ENCODE results near the gene GH2.

GH2 gene

GRCh38 chr17:63838631-63839171 lies 43.0 kb downstream of the GH2 start:
- Histone ChIP-seq H2BK12ac (ENCODE audit: low read length in 2 of 2) (no peak overlapping the region), H3K27ac (ENCODE audit: low read length, poor library complexity, severe bottlenecking) (no peak overlapping the region), H2BK15ac (ENCODE audit: low read depth, poor library complexity, severe bottlenecking) (no peak overlapping the region), H2AFZ (ENCODE audit: low read depth, low read length) (no peak overlapping the region), H3K4me3 (ENCODE audit: insufficient read depth in 1 of 2, low read depth in 1 of 2, low read length in 2 of 2) (peak overlapping the region in 1 of 2 experiments; percentile 60), H3K79me1 (replicated peaks; ENCODE audit: low read length, poor library complexity, severe bottlenecking) (peaks cover 37% of the 10 kb centered on the region), H3K4me1 (ENCODE audit: control insufficient read depth, insufficient read depth, low read depth, low read length) (peaks cover 35% of the 10 kb centered on the region), H3K18ac (ENCODE audit: low read depth in 1 of 2, low read length in 2 of 2) (no peak overlapping the region), H3K23ac (ENCODE audit: low read length in 2 of 2) (peak overlapping the region in 1 of 2 experiments; percentile 27), H3K36me3 (ENCODE audit: control insufficient read depth in 1 of 2, insufficient read depth in 2 of 2, low read depth in 1 of 2, low read length in 2 of 2) (peaks cover 38 to 43% of the 10 kb centered on the region in 2 experiments), H4K91ac (ENCODE audit: low read length) (peak overlapping the region; percentile 54), H3K9me3 (ENCODE audit: control insufficient read depth, low read length) (no peaks in the 10 kb centered on the region), H3K9ac (ENCODE audit: low read length) (peak overlapping the region; percentile 77), H2BK5ac (ENCODE audit: low read depth, low read length, poor library complexity, severe bottlenecking) (no peak overlapping the region), H3K4me2 (ENCODE audit: low read length, poor library complexity, severe bottlenecking) (no peak overlapping the region), H3K14ac (ENCODE audit: low read length in 2 of 2) (no peak overlapping the region), H2BK120ac (ENCODE audit: low read depth, low read length) (no peak overlapping the region), H3K27me3 (ENCODE audit: control insufficient read depth in 1 of 2, insufficient read depth in 1 of 2, low read length in 2 of 2) (no peaks in the 10 kb centered on the region), H4K8ac (ENCODE audit: low read length) (no peak overlapping the region), H3K4ac (ENCODE audit: low read depth in 1 of 2, low read length in 2 of 2) (no peak overlapping the region), H2AK5ac (ENCODE audit: low read length, severe bottlenecking) (no peak overlapping the region)
- DNase-seq: peak; percentile 20
- 76% methylated on average over 7 of the region's 7 CpGs for WGBS

GRCh38 chr17:63837962-63838600 lies 43.7 kb downstream of the GH2 start:
- no peak overlapping the region for H3K27ac ChIP-seq (ENCODE audit: low read length, poor library complexity, severe bottlenecking)
- H3K4ac ChIP-seq (ENCODE audit: low read depth in 1 of 2, low read length in 2 of 2): peak overlapping the region in 1 of 2 experiments; percentile 63
- H2AFZ ChIP-seq (ENCODE audit: low read depth, low read length): no peak overlapping the region
- peak overlapping the region; percentile 77 for H3K9ac ChIP-seq (ENCODE audit: low read length)
- H4K8ac ChIP-seq (ENCODE audit: low read length): peak overlapping the region; percentile 27
- no peak overlapping the region for H3K4me2 ChIP-seq (ENCODE audit: low read length, poor library complexity, severe bottlenecking)
- H2AK5ac ChIP-seq (ENCODE audit: low read length, severe bottlenecking): peak overlapping the region; percentile 64
- H3K79me1 ChIP-seq (replicated peaks; ENCODE audit: low read length, poor library complexity, severe bottlenecking): peaks cover 41% of the 10 kb centered on the region
- peak overlapping the region in 1 of 2 experiments; percentile 63 for H3K18ac ChIP-seq (ENCODE audit: low read depth in 1 of 2, low read length in 2 of 2)
- H3K9me3 ChIP-seq (ENCODE audit: control insufficient read depth, low read length): no peaks in the 10 kb centered on the region
- WGBS: 92% methylated on average over 5 of the region's 5 CpGs
- no peak overlapping the region for H3K14ac ChIP-seq (ENCODE audit: low read length in 2 of 2)
- H4K91ac ChIP-seq (ENCODE audit: low read length): peak overlapping the region; percentile 61
- H2BK120ac ChIP-seq (ENCODE audit: low read depth, low read length): no peak overlapping the region
- no peak overlapping the region for H2BK5ac ChIP-seq (ENCODE audit: low read depth, low read length, poor library complexity, severe bottlenecking)
- H3K4me1 ChIP-seq (ENCODE audit: control insufficient read depth, insufficient read depth, low read depth, low read length): peaks cover 34% of the 10 kb centered on the region
- H2BK12ac ChIP-seq (ENCODE audit: low read length in 2 of 2): no peak overlapping the region
- H2BK15ac ChIP-seq (ENCODE audit: low read depth, poor library complexity, severe bottlenecking): peak overlapping the region; percentile 3
- peaks cover 44 to 49% of the 10 kb centered on the region in 2 experiments for H3K36me3 ChIP-seq (ENCODE audit: control insufficient read depth in 1 of 2, insufficient read depth in 2 of 2, low read depth in 1 of 2, low read length in 2 of 2)
- DNase-seq: no peak
- no peaks in the 10 kb centered on the region for H3K27me3 ChIP-seq (ENCODE audit: control insufficient read depth in 1 of 2, insufficient read depth in 1 of 2, low read length in 2 of 2)
- peak overlapping the region in 1 of 2 experiments; percentile 60 for H3K4me3 ChIP-seq (ENCODE audit: insufficient read depth in 1 of 2, low read depth in 1 of 2, low read length in 2 of 2)
- H3K23ac ChIP-seq (ENCODE audit: low read length in 2 of 2): peak overlapping the region in 1 of 2 experiments; percentile 2

DNA sequence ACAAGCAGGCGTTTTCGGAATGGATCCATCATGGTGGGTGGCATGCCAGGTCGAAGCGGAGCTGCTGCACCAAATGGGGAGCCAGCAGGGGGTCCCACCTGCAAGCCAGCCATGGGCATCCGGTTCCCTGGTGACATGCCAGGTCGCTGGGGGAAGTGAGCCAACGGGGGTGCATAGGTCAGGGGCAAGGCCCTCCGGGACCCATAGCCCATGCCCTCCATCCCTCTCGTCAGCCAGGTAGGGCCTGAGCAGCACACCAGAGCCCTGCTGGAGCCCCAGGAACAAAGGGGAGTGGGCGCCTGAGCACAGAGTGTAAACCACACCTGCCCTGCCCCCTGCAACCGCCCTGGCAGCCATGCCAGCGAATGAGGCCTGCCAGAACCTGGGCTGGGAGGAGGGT lies 44.3 kb downstream of the GH2 start:
- Histone ChIP-seq H3K4me1 (ENCODE audit: control insufficient read depth, insufficient read depth, low read depth, low read length) (peaks cover 34% of the 10 kb centered on the region), H4K91ac (ENCODE audit: low read length) (no peak overlapping the region), H4K8ac (ENCODE audit: low read length) (peak overlapping the region; percentile 31), H3K4me3 (ENCODE audit: insufficient read depth in 1 of 2, low read depth in 1 of 2, low read length in 2 of 2) (no peak overlapping the region), H3K23ac (ENCODE audit: low read length in 2 of 2) (no peak overlapping the region), H3K9ac (ENCODE audit: low read length) (no peak overlapping the region), H2BK15ac (ENCODE audit: low read depth, poor library complexity, severe bottlenecking) (no peak overlapping the region), H2AK5ac (ENCODE audit: low read length, severe bottlenecking) (no peak overlapping the region), H3K4me2 (ENCODE audit: low read length, poor library complexity, severe bottlenecking) (no peak overlapping the region), H3K79me1 (replicated peaks; ENCODE audit: low read length, poor library complexity, severe bottlenecking) (peaks cover 43% of the 10 kb centered on the region), H3K4ac (ENCODE audit: low read depth in 1 of 2, low read length in 2 of 2) (no peak overlapping the region), H3K36me3 (ENCODE audit: control insufficient read depth in 1 of 2, insufficient read depth in 2 of 2, low read depth in 1 of 2, low read length in 2 of 2) (peaks cover 50 to 55% of the 10 kb centered on the region in 2 experiments), H3K14ac (ENCODE audit: low read length in 2 of 2) (no peak overlapping the region), H3K27me3 (ENCODE audit: control insufficient read depth in 1 of 2, insufficient read depth in 1 of 2, low read length in 2 of 2) (no peaks in the 10 kb centered on the region), H3K18ac (ENCODE audit: low read depth in 1 of 2, low read length in 2 of 2) (no peak overlapping the region), H3K27ac (ENCODE audit: low read length, poor library complexity, severe bottlenecking) (no peak overlapping the region), H3K9me3 (ENCODE audit: control insufficient read depth, low read length) (no peaks in the 10 kb centered on the region), H2BK120ac (ENCODE audit: low read depth, low read length) (no peak overlapping the region), H2BK5ac (ENCODE audit: low read depth, low read length, poor library complexity, severe bottlenecking) (peak overlapping the region; percentile 19), H2BK12ac (ENCODE audit: low read length in 2 of 2) (no peak overlapping the region), H2AFZ (ENCODE audit: low read depth, low read length) (no peak overlapping the region)
- DNase-seq: no peak
- WGBS: 99% methylated on average over 12 of the region's 12 CpGs

DNA sequence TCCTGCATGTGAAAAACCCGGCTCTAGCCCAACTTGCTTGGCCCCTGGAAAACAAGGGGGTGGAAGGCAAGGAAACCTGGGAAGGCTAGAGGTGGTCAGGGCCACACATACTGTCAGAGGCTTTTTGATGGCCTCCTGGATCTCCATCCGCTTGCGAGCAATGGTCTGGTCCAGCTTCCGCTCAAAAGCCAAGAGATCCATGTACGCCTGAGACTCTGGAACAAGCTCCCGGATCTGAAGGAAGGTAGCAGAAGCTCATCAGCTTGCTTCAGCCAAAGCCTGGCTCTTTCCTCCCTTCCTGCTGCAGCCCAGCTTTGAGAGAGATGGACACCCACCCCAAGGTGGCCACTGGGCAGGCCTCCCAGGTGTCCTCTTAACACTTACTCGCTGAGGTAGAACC lies 44.9 kb downstream of the GH2 start:
- H4K8ac ChIP-seq (ENCODE audit: low read length): no peak overlapping the region
- WGBS: 93% methylated on average over 7 of the region's 7 CpGs
- no peak overlapping the region for H2AFZ ChIP-seq (ENCODE audit: low read depth, low read length)

More for the DNA sequence above, 44.9 kb downstream of the GH2 start:
- no peak overlapping the region for H3K4ac ChIP-seq (ENCODE audit: low read depth in 1 of 2, low read length in 2 of 2)
- no peak for DNase-seq
- no peak overlapping the region for H3K4me3 ChIP-seq (ENCODE audit: insufficient read depth in 1 of 2, low read depth in 1 of 2, low read length in 2 of 2)
- H2AK5ac ChIP-seq (ENCODE audit: low read length, severe bottlenecking): no peak overlapping the region
- H2BK120ac ChIP-seq (ENCODE audit: low read depth, low read length): no peak overlapping the region
- H2BK15ac ChIP-seq (ENCODE audit: low read depth, poor library complexity, severe bottlenecking): no peak overlapping the region
- no peak overlapping the region for H2BK12ac ChIP-seq (ENCODE audit: low read length in 2 of 2)
- no peak overlapping the region for H3K23ac ChIP-seq (ENCODE audit: low read length in 2 of 2)
- H3K9me3 ChIP-seq (ENCODE audit: control insufficient read depth, low read length): no peaks in the 10 kb centered on the region
- H2BK5ac ChIP-seq (ENCODE audit: low read depth, low read length, poor library complexity, severe bottlenecking): no peak overlapping the region
- H4K91ac ChIP-seq (ENCODE audit: low read length): no peak overlapping the region
- no peak overlapping the region for H3K4me2 ChIP-seq (ENCODE audit: low read length, poor library complexity, severe bottlenecking)
- peaks cover 44% of the 10 kb centered on the region for H3K79me1 ChIP-seq (replicated peaks; ENCODE audit: low read length, poor library complexity, severe bottlenecking)
- H3K18ac ChIP-seq (ENCODE audit: low read depth in 1 of 2, low read length in 2 of 2): no peak overlapping the region
- no peak overlapping the region for H3K9ac ChIP-seq (ENCODE audit: low read length)
- no peaks in the 10 kb centered on the region for H3K27me3 ChIP-seq (ENCODE audit: control insufficient read depth in 1 of 2, insufficient read depth in 1 of 2, low read length in 2 of 2)
- no peak overlapping the region for H3K27ac ChIP-seq (ENCODE audit: low read length, poor library complexity, severe bottlenecking)
- peaks cover 34% of the 10 kb centered on the region for H3K4me1 ChIP-seq (ENCODE audit: control insufficient read depth, insufficient read depth, low read depth, low read length)
- H3K36me3 ChIP-seq (ENCODE audit: control insufficient read depth in 1 of 2, insufficient read depth in 2 of 2, low read depth in 1 of 2, low read length in 2 of 2): peaks cover 57 to 61% of the 10 kb centered on the region in 2 experiments
- H3K14ac ChIP-seq (ENCODE audit: low read length in 2 of 2): no peak overlapping the region
